Measurements from ENCODE around the gene TMEM86B. TPM values are rescaled to one million over a fixed set of nuclear protein-coding genes. Genes with fewer than 3 reads are reported as not detected.
A peak's percentile ranks its signal among the peaks of the same experiment; 100 is the strongest.

The TMEM86B gene
- total RNA-seq, 1 experiment from 2014 or later, result 14.2 TPM

DNA sequence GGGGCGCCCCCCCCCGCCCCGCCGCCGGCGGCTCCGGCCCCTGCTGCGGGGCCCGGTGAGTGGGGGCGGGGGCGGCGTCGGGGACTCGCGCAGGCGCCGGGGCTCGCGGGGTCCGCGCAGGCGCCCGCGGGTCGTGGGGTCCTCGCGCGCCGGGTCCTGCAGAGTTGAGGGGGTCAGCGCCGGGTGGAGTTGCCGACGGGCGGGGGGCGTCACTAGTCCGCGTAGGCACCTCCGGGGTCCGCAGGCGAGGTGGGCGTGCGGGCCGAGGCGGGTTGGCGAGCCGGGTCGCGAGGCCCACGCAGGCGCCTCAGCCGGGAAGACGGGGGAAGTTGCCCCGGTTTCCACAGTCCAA is 29.9 kb upstream of the TMEM86B start:
- Histone ChIP-seq H3K4me1 (ENCODE audit: control insufficient read depth, insufficient read depth, low read length) (peaks cover 41% of the 10 kb centered on the region), H3K27me3 (ENCODE audit: control insufficient read depth, insufficient read depth, low read length) (no peaks in the 10 kb centered on the region), H3K36me3 (ENCODE audit: control insufficient read depth, insufficient read depth, low read length) (peaks cover 5% of the 10 kb centered on the region; the same call in 1 of the 2 replicates), H3K27ac (ENCODE audit: low read length) (peak overlapping the region; percentile 84), H3K4me3 (ENCODE audit: low read depth in 2 of 2, low read length in 2 of 2) (peak overlapping the region; percentile 81 to 96), H3K9me3 (ENCODE audit: control insufficient read depth, insufficient read depth, low read depth, low read length) (no peaks in the 10 kb centered on the region)
- in situ Hi-C loops (cut with HindIII; ENCODE audit: low pct_unique_long_range_greater_than_20kb, low sequenced_read_pairs), result no loop called here
- TF ChIP-seq, protein P1, sequence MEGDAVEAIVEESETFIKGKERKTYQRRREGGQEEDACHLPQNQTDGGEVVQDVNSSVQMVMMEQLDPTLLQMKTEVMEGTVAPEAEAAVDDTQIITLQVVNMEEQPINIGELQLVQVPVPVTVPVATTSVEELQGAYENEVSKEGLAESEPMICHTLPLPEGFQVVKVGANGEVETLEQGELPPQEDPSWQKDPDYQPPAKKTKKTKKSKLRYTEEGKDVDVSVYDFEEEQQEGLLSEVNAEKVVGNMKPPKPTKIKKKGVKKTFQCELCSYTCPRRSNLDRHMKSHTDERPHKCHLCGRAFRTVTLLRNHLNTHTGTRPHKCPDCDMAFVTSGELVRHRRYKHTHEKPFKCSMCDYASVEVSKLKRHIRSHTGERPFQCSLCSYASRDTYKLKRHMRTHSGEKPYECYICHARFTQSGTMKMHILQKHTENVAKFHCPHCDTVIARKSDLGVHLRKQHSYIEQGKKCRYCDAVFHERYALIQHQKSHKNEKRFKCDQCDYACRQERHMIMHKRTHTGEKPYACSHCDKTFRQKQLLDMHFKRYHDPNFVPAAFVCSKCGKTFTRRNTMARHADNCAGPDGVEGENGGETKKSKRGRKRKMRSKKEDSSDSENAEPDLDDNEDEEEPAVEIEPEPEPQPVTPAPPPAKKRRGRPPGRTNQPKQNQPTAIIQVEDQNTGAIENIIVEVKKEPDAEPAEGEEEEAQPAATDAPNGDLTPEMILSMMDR (IDR thresholded peaks at IDR 0.05), result no peak
- TF ChIP-seq POLR2AphosphoS5 (IDR thresholded peaks at IDR 0.05; ENCODE audit: low read depth, low read length), result no peak
- no peak for TF ChIP-seq SIN3A (IDR thresholded peaks at IDR 0.05; ENCODE audit: borderline replicate concordance, insufficient read depth, low read depth, low read length)
- TF ChIP-seq, protein P2, sequence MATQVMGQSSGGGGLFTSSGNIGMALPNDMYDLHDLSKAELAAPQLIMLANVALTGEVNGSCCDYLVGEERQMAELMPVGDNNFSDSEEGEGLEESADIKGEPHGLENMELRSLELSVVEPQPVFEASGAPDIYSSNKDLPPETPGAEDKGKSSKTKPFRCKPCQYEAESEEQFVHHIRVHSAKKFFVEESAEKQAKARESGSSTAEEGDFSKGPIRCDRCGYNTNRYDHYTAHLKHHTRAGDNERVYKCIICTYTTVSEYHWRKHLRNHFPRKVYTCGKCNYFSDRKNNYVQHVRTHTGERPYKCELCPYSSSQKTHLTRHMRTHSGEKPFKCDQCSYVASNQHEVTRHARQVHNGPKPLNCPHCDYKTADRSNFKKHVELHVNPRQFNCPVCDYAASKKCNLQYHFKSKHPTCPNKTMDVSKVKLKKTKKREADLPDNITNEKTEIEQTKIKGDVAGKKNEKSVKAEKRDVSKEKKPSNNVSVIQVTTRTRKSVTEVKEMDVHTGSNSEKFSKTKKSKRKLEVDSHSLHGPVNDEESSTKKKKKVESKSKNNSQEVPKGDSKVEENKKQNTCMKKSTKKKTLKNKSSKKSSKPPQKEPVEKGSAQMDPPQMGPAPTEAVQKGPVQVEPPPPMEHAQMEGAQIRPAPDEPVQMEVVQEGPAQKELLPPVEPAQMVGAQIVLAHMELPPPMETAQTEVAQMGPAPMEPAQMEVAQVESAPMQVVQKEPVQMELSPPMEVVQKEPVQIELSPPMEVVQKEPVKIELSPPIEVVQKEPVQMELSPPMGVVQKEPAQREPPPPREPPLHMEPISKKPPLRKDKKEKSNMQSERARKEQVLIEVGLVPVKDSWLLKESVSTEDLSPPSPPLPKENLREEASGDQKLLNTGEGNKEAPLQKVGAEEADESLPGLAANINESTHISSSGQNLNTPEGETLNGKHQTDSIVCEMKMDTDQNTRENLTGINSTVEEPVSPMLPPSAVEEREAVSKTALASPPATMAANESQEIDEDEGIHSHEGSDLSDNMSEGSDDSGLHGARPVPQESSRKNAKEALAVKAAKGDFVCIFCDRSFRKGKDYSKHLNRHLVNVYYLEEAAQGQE (IDR thresholded peaks at IDR 0.05; ENCODE audit: insufficient read depth in 1 of 2, low read depth in 2 of 2, low read length in 1 of 2), result no peak
- TF ChIP-seq TCF7L2 (IDR thresholded peaks at IDR 0.05; ENCODE audit: low read depth, low read length), result no peak
- CTCF ChIA-PET, result interaction anchor here (0.5 kb wide), 1 partner anchor 77 kb away, joined by 13 read pairs; no protein-coding TSS in a partner anchor
- intact Hi-C loops (cut with micrococcal nuclease; ENCODE audit: unreplicated experiment), result no loop called here
- ATAC-seq (peak; percentile 36), DNase-seq (ENCODE audit: low read depth, low spot score) (no peak)
- BruUV-seq (replicated peaks), result no TSS peak
- POLR2A ChIA-PET, result interaction anchor here (0.9 kb wide), 2 partner anchors 21 to 81 kb away, joined by 4 to 7 read pairs; partner anchors contain the start of gene HSPBP1

DNA sequence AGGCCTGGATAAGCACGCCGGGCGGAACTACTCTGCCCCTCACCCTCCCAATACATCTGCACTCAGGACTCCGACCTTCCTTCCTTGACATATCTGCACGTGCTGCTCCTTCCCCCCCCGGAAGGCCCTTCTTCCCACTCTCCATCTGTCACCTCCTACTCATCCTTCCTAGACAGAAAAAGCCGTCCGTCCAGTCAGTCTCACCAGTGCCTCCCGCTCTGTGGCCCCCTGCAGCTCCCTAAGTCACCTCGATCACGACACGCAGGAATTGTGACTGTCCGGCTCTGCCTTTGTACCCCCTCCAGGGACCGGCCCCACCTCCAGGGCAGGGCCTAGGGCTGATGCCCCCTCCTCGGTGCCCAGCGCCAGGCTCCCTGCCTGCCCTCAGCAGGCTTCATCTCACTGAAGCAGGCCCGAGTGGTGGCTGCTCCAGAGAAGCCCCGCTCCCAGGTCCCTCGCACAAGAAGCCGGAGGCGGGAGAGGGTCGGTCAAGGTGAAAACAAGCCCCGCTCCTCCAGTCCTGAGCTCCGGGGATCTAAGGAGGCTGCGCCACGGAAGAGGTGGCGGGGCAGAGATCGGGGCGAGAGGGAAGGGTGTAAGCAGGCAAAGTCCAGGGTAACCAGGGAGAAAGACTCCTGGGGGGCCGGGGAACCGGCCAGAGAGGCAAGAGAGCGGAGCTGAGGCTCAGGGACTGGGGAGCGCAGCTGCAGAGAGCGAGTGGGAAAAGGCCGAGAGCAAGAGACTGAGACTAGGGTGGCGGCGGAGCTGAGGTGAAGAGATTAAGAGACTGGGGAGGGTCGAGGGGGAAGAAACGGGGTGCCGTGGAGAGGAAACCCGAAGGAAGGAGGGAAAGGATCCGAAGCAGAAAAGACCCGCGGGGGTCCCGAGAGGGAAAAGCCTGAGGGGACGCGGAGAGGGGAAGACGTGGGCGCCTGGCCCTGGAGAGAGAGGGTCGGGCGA is 29.2 kb upstream of the TMEM86B start:
- Histone ChIP-seq H3K4me1 (ENCODE audit: control insufficient read depth, insufficient read depth, low read length) (peaks cover 48% of the 10 kb centered on the region), H3K27me3 (ENCODE audit: control insufficient read depth, insufficient read depth, low read length) (no peaks in the 10 kb centered on the region), H3K27ac (ENCODE audit: low read length) (peak overlapping the region; percentile 91), H3K36me3 (ENCODE audit: control insufficient read depth, insufficient read depth, low read length) (peaks cover 5% of the 10 kb centered on the region; the same call in 1 of the 2 replicates), H3K9me3 (ENCODE audit: control insufficient read depth, insufficient read depth, low read depth, low read length) (no peaks in the 10 kb centered on the region), H3K4me3 (ENCODE audit: low read depth in 2 of 2, low read length in 2 of 2) (peak overlapping the region; percentile 81 to 96)
- intact Hi-C loops (cut with micrococcal nuclease; ENCODE audit: unreplicated experiment) (no loop called here), in situ Hi-C loops (cut with HindIII; ENCODE audit: low pct_unique_long_range_greater_than_20kb, low sequenced_read_pairs) (no loop called here)
- ChIA-PET CTCF (no interaction called here), POLR2A (interaction anchor here (0.6 kb wide), 1 partner anchor 101 kb away, joined by 3 read pairs; no protein-coding TSS in a partner anchor)
- peak; percentile 67; the same call in 1 of the 2 replicates for TF ChIP-seq SIN3A (IDR thresholded peaks at IDR 0.05; ENCODE audit: borderline replicate concordance, insufficient read depth, low read depth, low read length)
- TF ChIP-seq, protein P1 (IDR thresholded peaks at IDR 0.05), result no peak
- BruUV-seq (replicated peaks), result no TSS peak
- DNase-seq (ENCODE audit: low read depth, low spot score) (no peak), ATAC-seq (no peak)
